K562 (cell line): ENCODE results near the gene CBFA2T2. TPM values are rescaled to one million over a fixed set of nuclear protein-coding genes. Genes with fewer than 3 reads are reported as not detected.
"Not testable (repeated sequence)": the region's sequence is repeated elsewhere in the genome, so short reads cannot be mapped to it uniquely, and the experiment has no call there.

ENCODE experiments used
- ATAC-seq: fragments of 200-7000 bp; cut with Tn5 transposase; 3 replicates; pipeline ENCODE4 v1.9.1; 2020; ENCODE audit warnings: moderate library complexity
- BruUV-seq: library from RNA; stranded (reverse); fragments of 400-500 nt; replicated peaks from 2 replicates; lab custom pipeline; 2021; lab: Mats Ljungman, UMichigan
- CTCF ChIA-PET: fragments of 300-600 bp; formaldehyde crosslinking; extraction: SDS; loops from one replicate; lab custom pipeline; 2021; ENCODE audit warnings: low intra/inter-chr PET ratio; lab: Yijun Ruan, JAX
- POLR2A ChIA-PET: fragments of 300-600, 350-650 bp; sonication (Branson Sonifier 250); formaldehyde crosslinking; extraction: SDS; loops from one replicate; lab custom pipeline; 2021; ENCODE audit warnings: antibody characterized with exemption, inconsistent platforms; lab: Yijun Ruan, JAX
- DNase-seq, 4 experiments: peaks; one replicate each; pipeline versions ENCODE4 v3.0.0 to v3.0.0-alpha.2; 2011 to 2018; ENCODE audit warnings: low spot score in 3 of 4, mixed read lengths in 3 of 4; ENCODE audit errors: extremely low read depth in 1 of 4
- FAIRE-seq: peaks from 2 replicates; lab custom pipeline; 2011; peaks lifted over from hg19 to GRCh38; lab: Jason Lieb, UNC
- H2AFZ ChIP-seq: 2 replicates; pipeline ENCODE4 v1.6.0; 2011; ENCODE audit warnings: low read depth, low read length, control low read depth, inconsistent platforms
- H3K27ac ChIP-seq: fragments of 200-600 bp; 3 replicates; pipeline ENCODE4 v1.8.0; 2011; ENCODE audit warnings: low read depth, mild to moderate bottlenecking, control low read depth, inconsistent platforms, low read length, moderate library complexity, mixed read lengths; ENCODE audit errors: extremely low read depth
- H3K27me3 ChIP-seq, 2 experiments: fragments of 300-600 bp in 1 of 2; 2 replicates in 1 of 2; 3 replicates in 1 of 2; pipeline versions ENCODE4 v1.6.0 to v1.8.0; 2011; ENCODE audit warnings: inconsistent platforms in 2 of 2, low read length in 2 of 2, mild to moderate bottlenecking in 1 of 2, mixed read lengths in 1 of 2, moderate library complexity in 1 of 2; ENCODE audit not compliant: control insufficient read depth in 2 of 2, insufficient read depth in 2 of 2
- H3K36me3 ChIP-seq: fragments of 300-600 bp; 3 replicates; pipeline ENCODE4 v1.8.0; 2011; ENCODE audit warnings: mild to moderate bottlenecking, low read length, inconsistent platforms; ENCODE audit not compliant: control insufficient read depth, insufficient read depth
- H3K4me1 ChIP-seq, 2 experiments: fragments of 200-600 bp in 1 of 2; replicated peaks in 1 of 2; 2 replicates in 1 of 2; 3 replicates in 1 of 2; pipeline versions ENCODE4 v1.5.1 to v1.8.0; 2011; ENCODE audit warnings: inconsistent platforms in 2 of 2, low read length in 2 of 2, mild to moderate bottlenecking in 1 of 2, mixed read lengths in 1 of 2, moderate library complexity in 1 of 2; ENCODE audit not compliant: control insufficient read depth in 2 of 2, insufficient read depth in 2 of 2
- H3K4me2 ChIP-seq: 2 replicates; pipeline ENCODE4 v1.6.1; 2011; ENCODE audit warnings: low read length, control low read depth, inconsistent platforms, mixed read lengths; ENCODE audit not compliant: insufficient read depth
- H3K4me3 ChIP-seq: fragments of 200-600 bp; sonication (generic), shearing (Covaris generic); 2 replicates; pipeline ENCODE4 v1.5.1; 2016; ENCODE audit warnings: control low read depth, inconsistent platforms
- H3K79me2 ChIP-seq: fragments of 200-600 bp; 3 replicates; pipeline ENCODE4 v1.8.0; 2011; ENCODE audit warnings: low read length, inconsistent platforms; ENCODE audit not compliant: control insufficient read depth, insufficient read depth
- H3K9ac ChIP-seq, 2 experiments: 2 replicates each; pipeline versions ENCODE4 v1.6.0 to v1.6.1; 2011; ENCODE audit warnings: low read depth in 2 of 2, low read length in 2 of 2, control low read depth in 1 of 2, inconsistent platforms in 1 of 2, mild to moderate bottlenecking in 1 of 2, mixed read lengths in 1 of 2; ENCODE audit not compliant: insufficient read depth in 1 of 2
- H3K9me1 ChIP-seq: one replicate; pipeline ENCODE4 v1.6.0; 2011; ENCODE audit warnings: inconsistent platforms, mild to moderate bottlenecking, low read length, moderate library complexity; ENCODE audit not compliant: control insufficient read depth, insufficient read depth
- H3K9me3 ChIP-seq: replicated peaks from 2 replicates; pipeline ENCODE4 v1.5.1; 2011; ENCODE audit warnings: low read depth, low read length, inconsistent platforms; ENCODE audit not compliant: control insufficient read depth, insufficient read depth
- H4K20me1 ChIP-seq: replicated peaks from 2 replicates; pipeline ENCODE4 v1.6.1; 2011; ENCODE audit warnings: low read length, inconsistent platforms, mixed read lengths; ENCODE audit not compliant: control insufficient read depth, insufficient read depth
- MEIS2 ChIP-seq: fragments of 450-650 bp; IDR thresholded peaks from 2 replicates; pipeline ENCODE4 v1.6.1; 2014; ENCODE audit warnings: mild to moderate bottlenecking; ENCODE audit not compliant: partially characterized antibody
- PBX2 ChIP-seq, 2 experiments: IDR thresholded peaks in 1 of 2; conservative IDR thresholded peaks in 1 of 2; 2 replicates each; pipeline ENCODE4 v1.6.1; 2016; ENCODE audit warnings: low read depth in 2 of 2, mild to moderate bottlenecking in 1 of 2, missing compliant biosample characterization in 1 of 2, missing genetic modification characterization in 1 of 2, moderate library complexity in 1 of 2
- TCFL5 ChIP-seq: fragments of 250-450 bp; sonication (Bioruptor Pico); conservative IDR thresholded peaks from 2 replicates; pipeline ENCODE4 v1.6.1; 2021; ENCODE audit warnings: mild to moderate bottlenecking, moderate library complexity, matching md5 sums
- WGBS: fragments of 100-300 bp; shearing (Covaris generic); methylation state at CpG from one replicate; pipeline ENCODE4 v1.1.6; 2016; ENCODE audit warnings: low coverage, mixed read lengths; ENCODE audit not compliant: insufficient coverage; ENCODE audit errors: missing lambda C conversion rate; 5-methylcytosine and 5-hydroxymethylcytosine counted together
- in situ Hi-C: fragments of 300-500 bp; cut with MboI; formaldehyde crosslinking; loops from 4 replicates; pipeline ENCODE4 v1.15.0; 2018; ENCODE audit warnings: inconsistent platforms, mixed read lengths
- intact Hi-C: fragments of 100-400 bp; cut with micrococcal nuclease; formaldehyde crosslinking; loops from 2 replicates; pipeline ENCODE4 v1.14.2; 2022
- polyA plus RNA-seq, 8 experiments: library from polyadenylated mRNA; depleted of rRNA in 4 of 8; stranded (reverse) in 5 of 8; unstranded in 3 of 8; fragments of >200 nt; fragmentation: Nextera tagmentation in 2 of 8; fragmentation: Illumina TruSeq in 1 of 8; extraction: Ambion mirVana in 2 of 8; extraction: Trizol in 1 of 8; gene quantifications; 2 replicates each; pipeline versions ENCODE4 v1.2.1 to v1.2.3, GENCODE V29; 2011 to 2014; ENCODE audit warnings: inconsistent platforms in 1 of 8, missing spikeins in 1 of 8
- total RNA-seq, 7 experiments: library from RNA; depleted of rRNA in 6 of 7; stranded (reverse); fragments of >200 nt in 6 of 7; fragmentation: Illumina TruSeq in 2 of 7; extraction: Trizol in 2 of 7; gene quantifications; 2 replicates each; pipeline versions ENCODE4 v1.2.1 to v1.2.3, GENCODE V29; 2011 to 2021; ENCODE audit warnings: low replicate concordance in 1 of 7

Gene CBFA2T2
- total and polyA plus RNA-seq, 9 of the 15 experiments (the other 6 are each of a cell fraction or from before 2014, with no cell fraction given) = 0.27 to 9.6 (median 5.8) TPM

- TF ChIP-seq PBX2 (CRISPR knock-in tag; IDR thresholded peaks at IDR 0.05; ENCODE audit: low read depth) (peak; percentile 58), PBX2 (tag; conservative IDR thresholded peaks at IDR 0.05; ENCODE audit: low read depth) (peak; percentile 81), TCFL5 (CRISPR knock-in tag) (no peak), MEIS2 (peak; percentile 90)
- TF ChIP-seq, all 486 proteins: peak for 7
Observed at GRCh38 chr20:33630507-33630906, 140.6 kb downstream of the CBFA2T2 start (continued).

- H3K9ac ChIP-seq, H3K9me1 ChIP-seq, H3K4me1 ChIP-seq, H3K27ac ChIP-seq, H2AFZ ChIP-seq, H3K4me3 ChIP-seq, H3K27me3 ChIP-seq, intact Hi-C loops, CTCF ChIA-PET, H4K20me1 ChIP-seq, BruUV-seq, ATAC-seq, in situ Hi-C loops, FAIRE-seq, H3K4me2 ChIP-seq, DNase-seq, H3K9me3 ChIP-seq, H3K79me2 ChIP-seq: not testable (repeated sequence)
- 53% methylated on average over 4 of the region's 4 CpGs for WGBS
- peaks cover 28% of the 10 kb centered on the region; the same call in 2 of the 3 replicates for H3K36me3 ChIP-seq
- POLR2A ChIA-PET = interaction anchor here (1.2 to 1.6 kb wide), 2 partner anchors 8 to 26 kb away, joined by 3 to 4 read pairs; no protein-coding TSS in a partner anchor
Observed at GRCh38 chr20:33631910-33632309, 142.0 kb downstream of the CBFA2T2 start.
